Right cardiac atrium (tissue), 5 donors: Measurements from ENCODE around the gene LPCAT2. TPM values are rescaled to one million over a fixed set of nuclear protein-coding genes. Genes with fewer than 3 reads are reported as not detected.

Experiments
- ATAC-seq, 2 donors: fragments of 200-7000 bp; cut with Tn5 transposase; one replicate each; pipeline versions ENCODE4 v1.8.0 to v1.9.1; 2020; ENCODE audit warnings: moderate library complexity in 2 of 2, mild to moderate bottlenecking in 1 of 2
- DNase-seq, 3 donors: peaks; one replicate each; pipeline ENCODE4 v3.0.0-alpha.2; 2020
- H3K27ac ChIP-seq: one replicate; pipeline ENCODE4 v1.5.1; 2013; ENCODE audit warnings: mild to moderate bottlenecking, low read length, control low read depth, moderate library complexity
- H3K27me3 ChIP-seq: one replicate; pipeline ENCODE4 v1.6.1; 2013; ENCODE audit not compliant: control insufficient read depth, insufficient read depth
- H3K4me1 ChIP-seq: one replicate; pipeline ENCODE4 v1.6.1; 2013; ENCODE audit warnings: low read length; ENCODE audit not compliant: control insufficient read depth, insufficient read depth
- H3K4me3 ChIP-seq: one replicate; pipeline ENCODE4 v1.5.1; 2013; ENCODE audit warnings: low read length, control low read depth
- H3K9me3 ChIP-seq: one replicate; pipeline ENCODE4 v1.6.1; 2013; ENCODE audit warnings: low read length; ENCODE audit not compliant: control insufficient read depth
- WGBS: extraction: QIAGEN DNeasy Blood & Tissue Kit; methylation state at CpG from one replicate; pipeline ENCODE4 v1.1.7; 2013; 5-methylcytosine and 5-hydroxymethylcytosine counted together
- intact Hi-C, 4 donors: fragments of 100-400 bp; cut with DNase I; formaldehyde crosslinking; loops; one replicate each; pipeline versions ENCODE4 v1.11.0 to v1.14.0; 2022 to 2023
- long read RNA-seq, 4 donors: library from polyadenylated mRNA; unstranded; transcript quantifications; one replicate each; pipeline ENCODE4 v2.0.0, GENCODE V29; 2020 to 2021
- polyA plus RNA-seq: library from polyadenylated mRNA; stranded (reverse); fragments of 200-250 nt; gene quantifications from one replicate; pipeline ENCODE4 v1.2.3, GENCODE V29; 2013
- total RNA-seq, 4 donors: library from RNA; stranded (reverse); fragmentation: NEBNext Ultra II Directional; extraction: Animal tissue kit (Norgen Biotek cat#: 25700); gene quantifications; one replicate each; pipeline ENCODE4 v1.2.1, GENCODE V29; 2021
- donor health status: healthy with polysubstance abuse.
- donor health status: DM: no; HTN: yes; CAD: no.
- donor health status: DM: no; HTN: no; CAD: no.
- donor health status: DM: no; HTN: yes; CAD: no; lungs with severe emphysema.
- donor health status: DM: yes; HTN: yes; CAD: no.

Gene LPCAT2, protein sequence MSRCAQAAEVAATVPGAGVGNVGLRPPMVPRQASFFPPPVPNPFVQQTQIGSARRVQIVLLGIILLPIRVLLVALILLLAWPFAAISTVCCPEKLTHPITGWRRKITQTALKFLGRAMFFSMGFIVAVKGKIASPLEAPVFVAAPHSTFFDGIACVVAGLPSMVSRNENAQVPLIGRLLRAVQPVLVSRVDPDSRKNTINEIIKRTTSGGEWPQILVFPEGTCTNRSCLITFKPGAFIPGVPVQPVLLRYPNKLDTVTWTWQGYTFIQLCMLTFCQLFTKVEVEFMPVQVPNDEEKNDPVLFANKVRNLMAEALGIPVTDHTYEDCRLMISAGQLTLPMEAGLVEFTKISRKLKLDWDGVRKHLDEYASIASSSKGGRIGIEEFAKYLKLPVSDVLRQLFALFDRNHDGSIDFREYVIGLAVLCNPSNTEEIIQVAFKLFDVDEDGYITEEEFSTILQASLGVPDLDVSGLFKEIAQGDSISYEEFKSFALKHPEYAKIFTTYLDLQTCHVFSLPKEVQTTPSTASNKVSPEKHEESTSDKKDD
- total RNA-seq (10 to 100 TPM in 1 of 4 donors, 1 to 10 TPM in 3; 6.2 to 10.9 (median 7.0) TPM), polyA plus RNA-seq (4.0 TPM)
- long read RNA-seq, donor 1, full-length matches to known transcripts: 3 of 5 reads
- long read RNA-seq, donor 1, partial matches to known transcripts: 1 of 5 reads
- long read RNA-seq, donor 1, other reads (novel, unspliced or antisense): 1 of 5 reads
- long read RNA-seq, donor 2, full-length matches to known transcripts: 3 of 3 reads
- long read RNA-seq, donor 2, partial matches to known transcripts: 0 of 3 reads
- long read RNA-seq, donor 2, other reads (novel, unspliced or antisense): 0 of 3 reads
- long read RNA-seq, donor 3, full-length matches to known transcripts: 10 of 11 reads
- long read RNA-seq, donor 3, partial matches to known transcripts: 1 of 11 reads
- long read RNA-seq, donor 3, other reads (novel, unspliced or antisense): 0 of 11 reads
- long read RNA-seq, donor 4, full-length matches to known transcripts: 1 of 1 reads
- long read RNA-seq, donor 4, partial matches to known transcripts: 0 of 1 reads
- long read RNA-seq, donor 4, other reads (novel, unspliced or antisense): 0 of 1 reads

DNA sequence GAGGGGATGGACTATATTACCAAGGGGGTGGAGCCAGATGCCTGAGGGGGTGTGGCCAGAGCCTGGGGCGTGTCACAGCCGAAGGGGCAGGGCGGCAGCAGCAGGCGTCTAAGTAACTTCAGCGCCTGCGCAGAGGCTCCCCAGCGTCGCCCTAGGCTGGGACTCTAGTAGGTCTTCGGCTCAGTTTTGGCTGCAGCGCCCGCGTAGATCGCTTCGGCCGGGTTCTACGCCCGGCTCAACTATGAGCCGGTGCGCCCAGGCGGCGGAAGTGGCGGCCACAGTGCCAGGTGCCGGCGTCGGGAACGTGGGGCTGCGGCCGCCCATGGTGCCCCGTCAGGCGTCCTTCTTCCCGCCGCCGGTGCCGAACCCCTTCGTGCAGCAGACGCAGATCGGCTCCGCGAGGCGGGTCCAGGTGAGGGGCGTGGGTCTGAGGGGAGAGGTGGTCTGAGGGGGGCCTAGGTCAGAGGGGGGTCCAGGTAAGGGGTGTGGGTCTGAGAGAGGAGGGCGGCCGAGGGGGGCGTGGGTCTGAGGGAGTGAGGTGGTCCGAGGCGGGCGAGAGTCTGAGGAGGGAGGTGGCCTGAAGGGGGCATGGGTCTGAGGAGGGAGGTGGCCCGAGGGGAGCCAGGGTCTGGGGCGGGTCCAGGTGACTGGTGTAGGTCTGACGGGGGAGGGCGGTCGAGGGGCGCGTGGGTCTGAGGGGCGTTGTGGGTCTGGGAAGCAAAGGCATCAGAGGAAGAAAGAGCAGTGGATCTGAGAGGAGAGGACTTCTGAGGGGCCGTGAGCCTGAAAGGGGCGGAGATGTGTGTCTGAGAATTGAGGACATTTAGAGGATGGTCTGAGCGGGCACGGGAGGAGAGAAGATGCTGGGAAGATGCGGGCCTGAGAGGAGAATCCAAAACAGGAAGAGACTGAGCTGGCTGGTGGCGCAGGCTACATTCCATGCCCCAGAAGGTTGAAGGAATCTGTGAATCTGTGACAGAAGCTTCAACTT lies at the start of gene LPCAT2:
TSS of gene LPCAT2 (plus strand) at position 132 of the 991 bp plus-strand sequence. CDS start at position 242, 110 bp downstream.
- Histone ChIP-seq H3K27ac (peak within 1 kb of the TSS; percentile 47), H3K27me3 (no peaks in the 10 kb centered on the region), H3K4me1 (no peaks in the 10 kb centered on the region), H3K9me3 (no peaks in the 10 kb centered on the region), H3K4me3 (peak within 1 kb of the TSS; percentile 70)
- peak; percentile 98 for ATAC-seq
- intact Hi-C loops: no loop called here
- peak; percentile 94 to 97 (median 96) for DNase-seq
- 2% methylated on average over 61 of the region's 61 CpGs for WGBS

- Histone ChIP-seq H3K4me3 (no peak overlapping the region), H3K27me3 (no peaks in the 10 kb centered on the region), H3K9me3 (no peaks in the 10 kb centered on the region), H3K4me1 (no peaks in the 10 kb centered on the region), H3K27ac (no peak overlapping the region)
- intact Hi-C loops: loop anchor here in 3 of 4 donors (5.0 to 10.0 kb wide), 2 partner anchors 240 to 383 kb away; no protein-coding TSS in a partner anchor
- ATAC-seq (no peak), DNase-seq (no peak)
- 67% methylated on average over 6 of the region's 6 CpGs for WGBS
Observed at GRCh38 chr16:55462241-55462640, 46.6 kb upstream of the LPCAT2 start.

- Histone ChIP-seq H3K4me1 (no peaks in the 10 kb centered on the region), H3K9me3 (no peaks in the 10 kb centered on the region), H3K27me3 (no peaks in the 10 kb centered on the region), H3K4me3 (no peak overlapping the region), H3K27ac (no peak overlapping the region)
- ATAC-seq: no peak
- no peak for DNase-seq
- WGBS: 47% methylated on average over 4 of the region's 4 CpGs
- intact Hi-C loops: loop anchor here in 3 of 4 donors (2.0 to 10.0 kb wide), 4 partner anchors 80 to 380 kb away; no protein-coding TSS in a partner anchor
Observed at GRCh38 chr16:55464375-55464774, 44.5 kb upstream of the LPCAT2 start.

GRCh38 chr16:55465077-55465896 lies 43.6 kb upstream of the LPCAT2 start:
- DNase-seq (peak; percentile 86 to 96 (median 94)), ATAC-seq (peak; percentile 88 to 93)
- Histone ChIP-seq H3K27me3 (no peaks in the 10 kb centered on the region), H3K4me3 (no peak overlapping the region), H3K9me3 (no peaks in the 10 kb centered on the region), H3K4me1 (no peaks in the 10 kb centered on the region), H3K27ac (no peak overlapping the region)
- intact Hi-C loops: loop anchor here (2.0 to 10.0 kb wide), 6 partner anchors 77 to 380 kb away; no protein-coding TSS in a partner anchor
- WGBS: 31% methylated on average over 19 of the region's 19 CpGs

DNA sequence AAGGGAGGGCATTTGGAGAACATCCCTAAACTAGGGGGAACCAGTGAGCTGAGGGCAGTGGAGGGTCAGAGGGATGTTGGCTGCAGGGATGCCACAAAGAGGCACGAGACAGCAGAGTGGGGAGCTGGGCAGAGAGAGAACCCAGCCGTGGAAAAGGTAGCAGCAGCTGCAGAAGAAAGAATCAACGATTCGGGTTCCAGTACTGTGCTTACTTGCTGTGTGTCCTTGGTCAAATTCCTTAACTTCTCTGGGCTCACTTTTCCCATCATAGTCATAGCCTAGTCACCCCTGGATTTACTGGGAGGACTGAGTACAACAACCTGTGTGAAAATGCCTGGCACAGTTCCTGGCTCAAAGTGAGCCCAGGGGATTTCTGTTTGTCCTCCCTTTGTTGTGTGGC lies 42.7 kb upstream of the LPCAT2 start:
- H3K4me3 ChIP-seq: no peak overlapping the region
- DNase-seq (no peak), ATAC-seq (no peak)
- no peaks in the 10 kb centered on the region for H3K4me1 ChIP-seq
- H3K27me3 ChIP-seq: no peaks in the 10 kb centered on the region
- intact Hi-C loops: loop anchor here (2.0 to 10.0 kb wide), 5 partner anchors 76 to 379 kb away; no protein-coding TSS in a partner anchor
- 96% methylated on average over 4 of the region's 4 CpGs for WGBS
- no peak overlapping the region for H3K27ac ChIP-seq
- H3K9me3 ChIP-seq: no peaks in the 10 kb centered on the region

- no peak overlapping the region for H3K27ac ChIP-seq
- intact Hi-C loops: loop anchor here (2.0 to 10.0 kb wide), 5 partner anchors 74 to 377 kb away; no protein-coding TSS in a partner anchor
- 87% methylated on average over 3 of the region's 3 CpGs for WGBS
- no peak overlapping the region for H3K4me3 ChIP-seq
- no peaks in the 10 kb centered on the region for H3K9me3 ChIP-seq
- DNase-seq: no peak
- H3K4me1 ChIP-seq: no peaks in the 10 kb centered on the region
- ATAC-seq: no peak
- no peaks in the 10 kb centered on the region for H3K27me3 ChIP-seq
Observed at GRCh38 chr16:55467898-55468297, 41.0 kb upstream of the LPCAT2 start.

- Histone ChIP-seq H3K4me1 (no peaks in the 10 kb centered on the region), H3K9me3 (no peaks in the 10 kb centered on the region), H3K27ac (no peak overlapping the region), H3K4me3 (no peak overlapping the region), H3K27me3 (no peaks in the 10 kb centered on the region)
- intact Hi-C loops: loop anchor here (5.0 to 10.0 kb wide), 4 partner anchors 74 to 376 kb away; no protein-coding TSS in a partner anchor
- 81% methylated on average over 7 of the region's 7 CpGs for WGBS
- DNase-seq (no peak), ATAC-seq (no peak)
Observed at GRCh38 chr16:55468352-55468990, 40.4 kb upstream of the LPCAT2 start.

DNA sequence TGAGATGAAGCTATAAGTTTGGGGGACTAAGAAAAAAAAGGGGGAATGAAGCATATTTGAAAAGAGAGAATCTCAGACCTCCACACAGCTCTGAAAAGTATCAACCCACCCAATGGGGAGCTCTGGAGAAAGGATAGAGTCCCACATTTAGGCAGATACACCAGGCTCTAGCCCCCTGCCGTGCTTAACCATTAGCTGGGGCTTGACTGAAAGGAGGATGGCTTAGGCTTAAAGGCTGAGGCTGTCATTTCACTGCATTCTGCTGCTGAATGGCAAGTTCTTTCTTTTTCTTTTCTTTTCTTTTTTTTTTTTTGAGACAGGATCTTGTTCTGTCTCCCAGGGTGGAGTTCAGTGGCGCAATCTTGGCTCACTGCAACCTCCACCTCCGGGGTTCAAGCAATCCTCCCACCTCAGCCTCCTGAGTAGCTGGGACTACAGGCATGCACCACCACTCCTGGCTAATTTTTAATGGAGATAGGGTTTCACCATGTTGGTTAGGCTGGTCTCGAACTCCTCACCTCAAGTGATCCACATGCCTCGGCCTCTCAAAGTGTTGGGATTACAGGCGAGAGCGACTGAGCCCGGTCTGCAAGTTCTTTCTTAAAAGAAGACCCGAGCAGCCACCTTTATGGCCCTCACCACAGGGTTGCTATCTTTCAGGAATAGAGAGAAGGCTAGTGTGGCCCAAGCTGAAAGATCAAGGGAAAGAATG lies 38.9 kb upstream of the LPCAT2 start:
- DNase-seq (no peak), ATAC-seq (no peak)
- H3K4me3 ChIP-seq: no peak overlapping the region
- intact Hi-C loops: loop anchor here (5.0 to 10.0 kb wide), 4 partner anchors 72 to 375 kb away; no protein-coding TSS in a partner anchor
- no peaks in the 10 kb centered on the region for H3K9me3 ChIP-seq
- no peak overlapping the region for H3K27ac ChIP-seq
- no peaks in the 10 kb centered on the region for H3K4me1 ChIP-seq
- WGBS: 90% methylated on average over 9 of the region's 9 CpGs
- no peaks in the 10 kb centered on the region for H3K27me3 ChIP-seq
